ENCODE measurements around the gene ILRUN. TPM values are rescaled to one million over a fixed set of nuclear protein-coding genes. Genes with fewer than 3 reads are reported as not detected.
"Not testable (repeated sequence)": the region's sequence is repeated elsewhere in the genome, so short reads cannot be mapped to it uniquely, and the experiment has no call there.

Gene ILRUN
- polyA plus RNA-seq, 1 donor (not counting 4 experiments of a cell fraction or from before 2014, with no cell fraction given), result 64.1 TPM

- Histone ChIP-seq H3K9me3 (ENCODE audit: control insufficient read depth, low read depth, low read length) (no peaks in the 10 kb centered on the region), H3K27ac (ENCODE audit: control insufficient read depth, insufficient read depth, low read length) (no peak overlapping the region), H4K20me1 (ENCODE audit: control insufficient read depth, extremely low read depth, insufficient read depth, low read length) (no peaks in the 10 kb centered on the region), H3K4me3 (ENCODE audit: control insufficient read depth in 2 of 3, extremely low read depth in 1 of 3, insufficient read depth in 2 of 3, low read depth in 1 of 3, low read length in 3 of 3) (no peak overlapping the region), H3K36me3 (ENCODE audit: control insufficient read depth in 2 of 2, extremely low read depth in 1 of 2, insufficient read depth in 2 of 2, low read length in 2 of 2) (peaks cover 12 to 24% of the 10 kb centered on the region in 2 experiments), H3K79me2 (ENCODE audit: control insufficient read depth, insufficient read depth, low read length) (peaks cover 68% of the 10 kb centered on the region), H3K9me1 (ENCODE audit: control insufficient read depth, extremely low read depth, insufficient read depth, low read length) (no peaks in the 10 kb centered on the region), H3K27me3 (ENCODE audit: control insufficient read depth, extremely low read depth, insufficient read depth, low read length) (no peaks in the 10 kb centered on the region), H2AFZ (ENCODE audit: control insufficient read depth, low read length) (no peak overlapping the region), H3K4me1 (ENCODE audit: control insufficient read depth, extremely low read depth, insufficient read depth, low read length) (no peaks in the 10 kb centered on the region), H3K4me2 (ENCODE audit: control insufficient read depth, extremely low read depth, insufficient read depth, low read depth, low read length) (no peak overlapping the region), H3K9ac (ENCODE audit: control insufficient read depth, extremely low read depth, insufficient read depth, low read length) (no peak overlapping the region)
- FAIRE-seq (no peak), DNase-seq (ENCODE audit: low read depth, low spot score) (no peak)
- dilution Hi-C loops (cut with MboI; ENCODE audit: extremely low pct_ligation_motif_present, low sequenced_read_pairs), result no loop called here
- TF ChIP-seq CTCF (optimal IDR thresholded peaks at IDR 0.05 in 1 of 3, IDR thresholded peaks at IDR 0.05 in 1 of 3, conservative IDR thresholded peaks at IDR 0.05 in 1 of 3; ENCODE audit: extremely low read depth in 1 of 3, insufficient read depth in 2 of 3, low read length in 3 of 3) (no peak), EZH2 (IDR thresholded peaks at IDR 0.05; ENCODE audit: low read length) (no peak)
Observed at GRCh38 chr6:34650823-34651222, 45.7 kb downstream of the ILRUN start.

- H3K9ac ChIP-seq (ENCODE audit: control insufficient read depth, extremely low read depth, insufficient read depth, low read length); H4K20me1 ChIP-seq (ENCODE audit: control insufficient read depth, extremely low read depth, insufficient read depth, low read length); H3K27ac ChIP-seq (ENCODE audit: control insufficient read depth, insufficient read depth, low read length); FAIRE-seq; DNase-seq (ENCODE audit: low read depth, low spot score); H3K4me2 ChIP-seq (ENCODE audit: control insufficient read depth, extremely low read depth, insufficient read depth, low read depth, low read length); H2AFZ ChIP-seq (ENCODE audit: control insufficient read depth, low read length); H3K27me3 ChIP-seq (ENCODE audit: control insufficient read depth, extremely low read depth, insufficient read depth, low read length); H3K9me1 ChIP-seq (ENCODE audit: control insufficient read depth, extremely low read depth, insufficient read depth, low read length); H3K4me1 ChIP-seq (ENCODE audit: control insufficient read depth, extremely low read depth, insufficient read depth, low read length); H3K9me3 ChIP-seq (ENCODE audit: control insufficient read depth, low read depth, low read length); dilution Hi-C loops (cut with MboI; ENCODE audit: extremely low pct_ligation_motif_present, low sequenced_read_pairs); H3K4me3 ChIP-seq (ENCODE audit: control insufficient read depth in 2 of 3, extremely low read depth in 1 of 3, insufficient read depth in 2 of 3, low read depth in 1 of 3, low read length in 3 of 3): not testable (repeated sequence)
- Histone ChIP-seq H3K79me2 (ENCODE audit: control insufficient read depth, insufficient read depth, low read length) (peaks cover 65% of the 10 kb centered on the region), H3K36me3 (ENCODE audit: control insufficient read depth in 2 of 2, extremely low read depth in 1 of 2, insufficient read depth in 2 of 2, low read length in 2 of 2) (peaks cover 12 to 27% of the 10 kb centered on the region in 2 experiments)
Observed at GRCh38 chr6:34650232-34650631, 46.3 kb downstream of the ILRUN start.

- Histone ChIP-seq H3K9ac (ENCODE audit: control insufficient read depth, extremely low read depth, insufficient read depth, low read length) (no peak overlapping the region), H4K20me1 (ENCODE audit: control insufficient read depth, extremely low read depth, insufficient read depth, low read length) (no peaks in the 10 kb centered on the region), H3K36me3 (ENCODE audit: control insufficient read depth in 2 of 2, extremely low read depth in 1 of 2, insufficient read depth in 2 of 2, low read length in 2 of 2) (peaks cover 5 to 29% of the 10 kb centered on the region in 2 experiments), H3K27me3 (ENCODE audit: control insufficient read depth, extremely low read depth, insufficient read depth, low read length) (no peaks in the 10 kb centered on the region), H2AFZ (ENCODE audit: control insufficient read depth, low read length) (no peak overlapping the region), H3K27ac (ENCODE audit: control insufficient read depth, insufficient read depth, low read length) (no peak overlapping the region), H3K9me1 (ENCODE audit: control insufficient read depth, extremely low read depth, insufficient read depth, low read length) (no peaks in the 10 kb centered on the region), H3K4me3 (ENCODE audit: control insufficient read depth in 2 of 3, extremely low read depth in 1 of 3, insufficient read depth in 2 of 3, low read depth in 1 of 3, low read length in 3 of 3) (no peak overlapping the region), H3K4me2 (ENCODE audit: control insufficient read depth, extremely low read depth, insufficient read depth, low read depth, low read length) (no peak overlapping the region), H3K9me3 (ENCODE audit: control insufficient read depth, low read depth, low read length) (no peaks in the 10 kb centered on the region), H3K79me2 (ENCODE audit: control insufficient read depth, insufficient read depth, low read length) (peaks cover 52% of the 10 kb centered on the region), H3K4me1 (ENCODE audit: control insufficient read depth, extremely low read depth, insufficient read depth, low read length) (no peaks in the 10 kb centered on the region)
- FAIRE-seq (no peak), DNase-seq (ENCODE audit: low read depth, low spot score) (no peak)
- dilution Hi-C loops (cut with MboI; ENCODE audit: extremely low pct_ligation_motif_present, low sequenced_read_pairs), result no loop called here
- TF ChIP-seq EZH2 (IDR thresholded peaks at IDR 0.05; ENCODE audit: low read length) (no peak), CTCF (optimal IDR thresholded peaks at IDR 0.05 in 1 of 3, IDR thresholded peaks at IDR 0.05 in 1 of 3, conservative IDR thresholded peaks at IDR 0.05 in 1 of 3; ENCODE audit: extremely low read depth in 1 of 3, insufficient read depth in 2 of 3, low read length in 3 of 3) (no peak)
Observed at GRCh38 chr6:34648806-34649205, 47.8 kb downstream of the ILRUN start.
